AML-193 (cell line): Measurements from ENCODE around the gene DTL.

Source experiments
- DNase-seq, 2 experiments: peaks; one replicate each; lab custom pipeline; 2025; lab: John Stamatoyannopoulos, UW

The DTL gene

GRCh38 chr1:212097360-212097759 lies 61.8 kb downstream of the DTL start:
- DNase-seq = no peak

- DNase-seq = no peak
Observed at GRCh38 chr1:212098310-212098709, 62.8 kb downstream of the DTL start.

- no peak for DNase-seq
Observed at GRCh38 chr1:212098771-212099170, 63.2 kb downstream of the DTL start.

GRCh38 chr1:212101251-212101650 lies 65.7 kb downstream of the DTL start:
- DNase-seq = no peak

- DNase-seq = no peak
Observed at GRCh38 chr1:212101735-212102134, 66.2 kb downstream of the DTL start.

GRCh38 chr1:212104586-212105325 lies 69.2 kb downstream of the DTL start:
- no peak for DNase-seq

- no peak for DNase-seq
Observed at GRCh38 chr1:212106286-212106792, 70.8 kb downstream of the DTL start.

GRCh38 chr1:212107481-212107880 lies 71.9 kb downstream of the DTL start:
- no peak for DNase-seq

- no peak for DNase-seq
Observed at GRCh38 chr1:212108187-212108586, 72.6 kb downstream of the DTL start.

- no peak for DNase-seq
Observed at GRCh38 chr1:212108981-212109380, 73.4 kb downstream of the DTL start.

- no peak for DNase-seq
Observed at GRCh38 chr1:212109728-212110127, 74.2 kb downstream of the DTL start.

- no peak for DNase-seq
Observed at GRCh38 chr1:212110617-212111016, 75.1 kb downstream of the DTL start.

GRCh38 chr1:212111536-212111935 lies 76.0 kb downstream of the DTL start:
- no peak for DNase-seq

- no peak for DNase-seq
Observed at GRCh38 chr1:212113706-212114105, 78.2 kb downstream of the DTL start.

- no peak for DNase-seq
Observed at GRCh38 chr1:212118167-212118871, 82.8 kb downstream of the DTL start.

- no peak for DNase-seq
Observed at GRCh38 chr1:212118872-212119260, 83.3 kb downstream of the DTL start.

- no peak for DNase-seq
Observed at GRCh38 chr1:212119397-212119837, 83.9 kb downstream of the DTL start.

GRCh38 chr1:212119863-212120262 lies 84.3 kb downstream of the DTL start:
- DNase-seq = no peak

GRCh38 chr1:212121779-212122178 lies 86.2 kb downstream of the DTL start:
- DNase-seq = no peak

GRCh38 chr1:212124690-212125582 lies 89.4 kb downstream of the DTL start:
- peak; percentile 20 to 24 for DNase-seq

- no peak for DNase-seq
Observed at GRCh38 chr1:212125654-212126053, 90.1 kb downstream of the DTL start.

- no peak for DNase-seq
Observed at GRCh38 chr1:212127221-212127620, 91.7 kb downstream of the DTL start.
